ENCODE results near the gene SNRNP70.

Gene SNRNP70

DNA sequence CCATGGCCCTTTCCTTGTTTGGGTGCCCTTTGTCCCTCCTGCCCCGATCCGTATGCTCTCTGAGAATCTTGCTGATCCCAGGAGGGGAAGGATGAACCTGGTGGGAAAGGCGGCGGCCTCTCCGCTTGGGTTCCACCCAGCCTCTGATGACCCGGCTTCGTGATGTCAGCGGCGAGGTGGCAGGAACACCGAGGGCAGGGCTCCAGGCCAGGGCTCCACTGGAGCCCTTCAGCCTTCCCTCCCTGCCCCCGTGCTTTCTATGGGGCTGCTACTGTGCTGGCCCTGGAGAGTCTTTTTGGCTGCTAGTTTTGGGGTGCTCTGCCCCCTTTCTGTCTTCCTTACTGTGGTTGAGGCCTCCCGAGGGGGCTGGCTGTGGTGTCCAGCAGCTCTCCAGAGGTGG lies 17.1 kb downstream of the SNRNP70 start:
- DNase-seq (ENCODE audit: low read depth) = no peak

DNA sequence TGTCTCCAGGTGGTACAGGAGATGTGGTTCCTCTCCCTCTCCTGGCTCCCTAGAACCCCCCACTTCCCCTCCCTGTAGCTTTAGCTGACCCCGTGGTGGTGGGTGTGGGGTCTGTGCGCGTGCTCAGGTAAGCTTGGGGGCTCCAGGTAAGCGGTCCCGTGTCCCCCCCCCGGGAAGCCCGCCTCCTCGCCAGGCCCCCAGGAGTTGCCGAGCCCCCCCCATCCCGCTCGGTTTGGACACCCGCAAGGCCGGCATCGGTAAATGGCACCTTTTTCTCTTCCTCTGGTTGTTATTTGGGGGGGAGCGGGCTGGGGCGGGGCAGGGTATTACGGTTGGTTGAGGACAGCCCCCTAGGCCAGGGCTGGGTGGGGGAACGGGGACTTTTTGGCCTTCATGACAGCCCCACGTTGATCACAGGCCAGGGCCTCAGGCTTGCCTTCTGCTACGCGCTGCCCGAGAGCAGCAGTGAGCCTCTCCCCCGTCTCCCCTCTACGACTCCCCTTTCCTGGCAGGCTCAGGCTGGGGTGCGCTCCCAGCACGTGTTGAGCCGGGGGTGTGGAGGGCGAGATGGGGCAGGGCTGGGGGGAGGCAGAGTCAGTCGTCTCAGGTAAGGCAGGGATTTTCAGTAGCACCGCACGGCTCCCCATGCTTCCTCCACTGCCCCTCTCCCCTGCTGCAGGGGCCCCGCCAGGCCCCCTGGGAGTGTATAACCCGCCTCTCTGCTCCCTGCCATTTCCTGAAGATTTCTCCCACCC lies 18.3 kb downstream of the SNRNP70 start:
- DNase-seq (ENCODE audit: low read depth) = no peak

DNA sequence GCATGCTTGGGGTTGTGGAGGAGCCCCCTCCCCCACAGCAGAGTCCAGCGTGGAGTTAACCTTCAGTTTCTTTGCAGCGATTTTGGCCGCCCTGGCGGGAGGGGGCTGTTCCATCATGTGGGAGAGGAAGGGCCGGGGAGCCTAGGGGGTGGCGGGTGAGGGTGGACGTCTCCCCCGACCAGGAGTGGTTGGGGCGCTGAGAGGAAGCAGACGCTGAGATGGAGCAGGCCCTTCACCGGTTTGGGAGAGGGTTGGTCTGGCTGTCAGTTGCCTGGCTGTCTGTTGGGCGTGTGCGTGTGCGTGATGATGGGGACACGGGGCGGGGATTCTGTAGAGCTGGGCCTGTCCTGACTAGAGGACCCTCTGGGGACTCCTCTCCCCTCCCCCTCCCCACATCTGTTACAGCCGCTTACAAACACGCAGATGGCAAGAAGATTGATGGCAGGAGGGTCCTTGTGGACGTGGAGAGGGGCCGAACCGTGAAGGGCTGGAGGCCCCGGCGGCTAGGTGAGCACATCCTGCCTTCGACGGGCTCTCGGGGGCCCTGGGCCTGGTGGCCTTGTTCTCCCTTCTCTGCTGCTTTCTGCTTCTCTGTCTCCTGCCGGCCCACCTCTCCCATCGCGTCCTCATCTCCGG lies 19.1 kb downstream of the SNRNP70 start:
- DNase-seq (ENCODE audit: low read depth) = no peak

DNA sequence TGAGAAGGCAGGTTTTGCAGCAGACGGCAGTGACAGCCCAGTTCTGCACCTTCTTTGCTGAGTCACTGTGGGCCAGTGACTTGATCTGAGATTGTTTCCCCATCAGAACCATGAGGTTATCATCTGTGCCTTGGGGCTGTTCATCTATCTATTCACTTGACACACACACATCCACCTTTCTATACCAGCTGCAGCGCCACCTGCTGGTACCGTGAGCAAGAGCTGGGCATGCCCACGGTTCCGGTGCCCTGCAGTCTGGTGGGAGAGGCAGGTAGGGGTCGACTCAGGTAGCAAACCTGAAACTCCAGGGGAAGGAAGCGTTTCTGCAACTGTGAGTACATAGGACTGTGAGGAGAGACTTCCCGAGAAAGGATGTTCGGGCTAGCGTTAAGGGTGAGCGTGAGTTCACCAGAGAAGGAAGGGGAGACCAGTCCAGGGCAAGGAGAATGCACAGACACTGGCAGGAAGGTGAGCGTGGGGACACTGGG lies 21.4 kb downstream of the SNRNP70 start:
- no peak for DNase-seq (ENCODE audit: low read depth)

DNA sequence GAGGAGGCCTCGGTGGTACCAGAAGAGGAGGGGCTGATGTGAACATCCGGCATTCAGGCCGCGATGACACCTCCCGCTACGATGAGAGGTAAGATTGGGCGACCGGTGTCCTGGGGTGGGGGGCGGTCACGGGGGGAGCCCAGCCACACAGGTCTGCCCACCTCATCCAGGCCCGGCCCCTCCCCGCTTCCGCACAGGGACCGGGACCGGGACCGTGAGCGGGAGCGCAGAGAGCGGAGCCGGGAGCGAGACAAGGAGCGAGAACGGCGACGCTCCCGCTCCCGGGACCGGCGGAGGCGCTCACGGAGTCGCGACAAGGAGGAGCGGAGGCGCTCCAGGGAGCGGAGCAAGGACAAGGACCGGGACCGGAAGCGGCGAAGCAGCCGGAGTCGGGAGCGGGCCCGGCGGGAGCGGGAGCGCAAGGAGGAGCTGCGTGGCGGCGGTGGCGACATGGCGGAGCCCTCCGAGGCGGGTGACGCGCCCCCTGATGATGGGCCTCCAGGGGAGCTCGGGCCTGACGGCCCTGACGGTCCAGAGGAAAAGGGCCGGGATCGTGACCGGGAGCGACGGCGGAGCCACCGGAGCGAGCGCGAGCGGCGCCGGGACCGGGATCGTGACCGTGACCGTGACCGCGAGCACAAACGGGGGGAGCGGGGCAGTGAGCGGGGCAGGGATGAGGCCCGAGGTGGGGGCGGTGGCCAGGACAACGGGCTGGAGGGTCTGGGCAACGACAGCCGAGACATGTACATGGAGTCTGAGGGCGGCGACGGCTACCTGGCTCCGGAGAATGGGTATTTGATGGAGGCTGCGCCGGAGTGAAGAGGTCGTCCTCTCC lies 22.6 kb downstream of the SNRNP70 start:
- no peak for DNase-seq (ENCODE audit: low read depth)

DNA sequence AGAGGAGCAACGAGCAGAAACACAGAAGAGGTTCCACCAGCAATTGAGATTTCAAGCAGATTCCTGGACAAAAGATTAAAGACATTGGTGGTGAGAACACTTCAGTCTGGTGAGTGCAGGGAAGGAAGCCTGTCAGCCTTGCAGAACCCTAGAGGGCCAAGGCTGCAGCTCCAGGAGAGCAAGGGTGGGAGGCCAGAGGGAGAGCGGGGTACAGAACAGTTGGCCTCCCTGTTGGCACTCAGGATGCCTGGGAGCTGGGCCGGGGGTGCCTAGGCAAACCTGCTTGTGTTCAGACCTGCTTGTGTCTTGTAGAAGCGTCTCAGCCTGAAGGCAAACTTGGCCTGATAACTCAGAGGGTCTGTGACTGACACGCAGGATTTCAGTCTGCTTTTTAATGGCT lies 23.8 kb downstream of the SNRNP70 start:
- DNase-seq (ENCODE audit: low read depth) = no peak

DNA sequence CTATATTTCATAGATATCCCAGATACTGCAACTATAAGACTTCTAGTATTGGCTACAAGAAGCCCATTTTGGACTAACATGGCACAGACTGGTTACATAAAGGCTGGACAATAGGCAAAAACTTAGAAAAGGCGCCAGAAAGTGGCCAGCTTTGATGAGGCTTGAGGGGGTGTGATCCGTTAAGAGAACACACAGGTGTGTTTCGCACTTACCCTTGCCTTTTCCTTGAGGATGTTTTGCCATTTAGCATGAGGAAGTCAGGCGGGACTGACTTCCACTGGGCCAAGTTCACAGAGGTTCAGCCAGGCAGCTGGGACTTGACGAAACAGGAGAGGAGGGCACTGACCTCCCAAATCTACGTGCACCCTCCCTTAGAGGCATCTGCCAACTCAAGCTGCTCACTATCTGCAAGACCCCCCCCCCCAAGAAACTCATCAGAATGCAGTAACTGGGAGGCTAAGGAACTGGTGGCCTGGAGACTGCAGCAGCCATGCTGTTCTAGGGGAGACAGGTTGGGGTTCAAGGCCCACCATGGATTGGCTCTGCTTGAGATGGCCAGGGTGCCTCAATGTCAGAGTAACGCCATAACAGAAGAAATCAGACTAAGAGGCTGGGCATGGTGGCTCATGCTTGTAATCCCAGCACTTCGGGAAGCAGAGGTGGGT lies 24.4 kb downstream of the SNRNP70 start:
- no peak for DNase-seq (ENCODE audit: low read depth)

DNA sequence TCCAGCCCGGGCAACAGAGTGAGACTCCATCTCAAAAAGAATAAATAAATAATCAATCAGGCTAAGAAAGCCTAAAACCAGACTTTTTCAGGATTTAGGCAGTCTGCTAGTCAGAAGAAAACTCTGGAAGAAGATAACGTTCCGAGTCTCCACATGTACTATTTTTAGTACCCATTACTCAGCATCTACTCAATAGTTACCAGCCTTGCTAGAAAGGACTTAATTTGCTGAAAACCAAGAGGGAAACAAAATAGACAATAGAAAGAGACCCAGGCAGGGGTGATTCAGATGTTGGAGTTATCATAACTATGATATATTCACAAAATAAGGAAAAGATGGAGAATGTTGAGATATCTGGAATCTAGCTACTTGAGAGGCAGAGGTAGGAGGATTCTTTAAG lies 25.3 kb downstream of the SNRNP70 start:
- DNase-seq (ENCODE audit: low read depth) = no peak

DNA sequence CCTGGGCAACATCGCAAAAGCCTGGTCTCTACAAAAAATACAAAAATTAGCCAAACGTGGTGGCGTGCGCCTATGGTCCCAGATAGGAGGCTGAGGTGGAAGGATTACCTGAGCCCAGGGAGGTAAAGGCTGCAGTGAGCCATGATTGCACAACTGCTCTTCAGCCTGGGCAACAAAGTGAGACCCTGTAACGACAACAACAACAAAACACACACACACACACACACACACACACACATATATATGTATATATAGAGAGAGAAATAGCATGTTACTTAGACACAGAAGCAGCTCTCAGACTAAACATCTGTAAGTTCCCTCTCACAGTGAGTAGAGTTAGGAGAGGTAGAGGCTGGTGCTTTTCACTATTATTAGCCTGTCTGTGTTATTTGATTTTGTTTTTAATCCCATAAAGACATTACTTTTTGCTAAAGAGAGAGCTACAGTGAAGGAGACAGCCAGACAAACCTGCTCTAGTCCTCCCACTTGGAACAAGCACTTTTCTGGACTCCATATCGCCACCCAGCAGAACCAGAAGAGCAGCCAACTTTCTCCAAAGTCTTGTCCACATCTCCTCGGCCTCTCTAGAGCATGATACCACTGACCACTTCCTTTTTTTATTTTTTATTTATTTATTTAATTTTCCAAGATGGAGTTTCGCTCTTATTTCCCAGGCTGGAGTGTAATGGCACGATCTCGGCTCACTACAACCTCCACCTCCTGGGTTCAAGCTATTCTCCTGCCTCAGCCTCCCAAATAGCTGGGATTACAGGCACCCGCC lies 26.2 kb downstream of the SNRNP70 start:
- no peak for DNase-seq (ENCODE audit: low read depth)

DNA sequence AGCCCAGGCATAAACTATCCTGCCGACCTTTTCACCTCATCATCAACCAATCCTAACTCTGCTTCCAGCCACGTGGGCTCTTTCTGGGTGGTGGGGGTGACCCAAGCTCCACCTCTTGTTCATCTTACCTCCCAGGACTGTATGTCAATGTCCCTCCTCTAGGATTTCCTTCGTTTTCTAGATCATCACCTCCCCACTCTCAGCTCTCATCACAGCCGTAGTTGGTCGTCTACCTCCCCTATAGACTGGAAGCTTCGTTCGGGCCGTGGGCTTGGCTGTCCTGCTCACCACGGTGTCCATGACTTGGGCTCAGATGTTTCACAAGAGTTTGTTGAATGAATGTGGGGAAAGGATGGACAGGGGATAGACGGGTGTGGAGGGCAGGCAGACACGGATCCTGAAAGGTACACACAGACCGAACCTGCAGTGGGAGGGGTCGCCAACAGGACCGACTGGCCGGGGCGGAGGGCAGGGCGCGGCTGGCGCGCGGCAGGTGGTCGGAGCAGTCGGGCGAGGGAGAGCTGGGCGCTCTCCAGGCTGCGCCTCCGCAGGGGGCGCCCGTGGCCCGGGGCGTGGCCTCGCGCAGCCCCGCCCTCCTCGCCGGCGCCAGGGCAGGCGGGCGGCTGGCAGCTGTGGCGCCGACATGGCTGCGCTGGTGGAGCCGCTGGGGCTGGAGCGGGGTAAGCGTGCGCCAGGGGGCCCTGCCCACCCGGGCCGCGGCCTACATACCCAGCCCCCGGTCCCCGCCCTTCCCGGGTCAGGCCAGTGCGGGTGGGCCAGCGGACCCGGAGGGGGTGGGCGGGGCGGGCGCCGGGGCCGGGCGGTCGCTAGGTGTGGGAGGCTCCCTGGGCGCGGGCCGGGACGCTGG lies 28.7 kb downstream of the SNRNP70 start, which contains the start of gene LIN7B:
Gene LIN7B (plus strand): TSS at position 609 of the 868 bp plus-strand sequence. CDS start 35 bp downstream, at position 644.
- peak; percentile 69 for DNase-seq (ENCODE audit: low read depth)

DNA sequence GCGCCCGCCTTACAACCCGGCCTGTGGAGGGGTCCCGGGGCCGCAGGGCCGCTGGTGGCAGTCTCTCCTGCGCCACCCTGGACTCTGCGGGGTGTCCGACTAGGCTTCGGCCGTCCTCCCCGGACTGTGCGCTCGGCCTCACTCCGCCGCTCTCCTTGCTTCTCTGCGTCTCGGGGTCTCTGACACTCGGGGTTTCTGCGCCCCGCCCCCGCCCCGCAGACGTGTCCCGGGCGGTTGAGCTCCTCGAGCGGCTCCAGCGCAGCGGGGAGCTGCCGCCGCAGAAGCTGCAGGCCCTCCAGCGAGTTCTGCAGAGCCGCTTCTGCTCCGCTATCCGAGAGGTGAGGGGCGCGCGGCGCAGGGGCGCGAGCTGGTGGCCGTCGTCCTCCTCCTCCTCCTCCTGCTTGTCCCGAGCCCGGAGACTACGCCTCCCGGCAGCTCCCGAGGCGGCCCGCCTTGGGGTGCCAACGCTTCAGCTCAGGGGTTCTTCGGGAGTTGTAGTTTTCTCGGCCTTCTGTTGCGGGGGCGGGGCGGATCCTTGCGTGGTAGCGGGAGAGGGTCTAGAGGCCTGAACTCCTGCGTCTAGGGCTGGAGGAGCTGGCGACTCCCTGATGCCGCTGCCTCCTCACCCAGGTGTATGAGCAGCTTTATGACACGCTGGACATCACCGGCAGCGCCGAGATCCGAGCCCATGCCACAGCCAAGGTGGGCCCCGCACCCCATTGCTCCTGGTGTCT lies 29.5 kb downstream of the SNRNP70 start:
- DNase-seq (ENCODE audit: low read depth) = peak; percentile 22

DNA sequence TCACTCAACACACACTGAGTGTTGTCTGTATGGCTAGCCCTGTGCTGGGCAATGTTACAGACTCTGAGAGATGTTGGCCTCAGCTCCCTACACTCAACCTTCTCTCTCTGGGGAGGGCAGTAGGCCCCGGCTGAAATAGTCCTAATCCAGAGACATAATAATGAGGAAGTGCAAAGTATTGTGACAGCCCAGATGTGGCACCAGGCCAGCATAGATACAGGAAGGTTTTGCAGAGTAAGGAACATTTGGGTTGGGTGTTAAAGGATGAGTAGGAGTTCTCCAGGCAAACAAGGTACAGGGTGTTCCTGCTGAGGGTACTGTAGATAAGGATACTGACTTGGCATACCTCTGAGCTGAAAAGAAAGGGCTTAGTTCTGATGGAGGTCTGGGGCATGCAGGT lies 31.3 kb downstream of the SNRNP70 start:
- no peak for DNase-seq (ENCODE audit: low read depth)

DNA sequence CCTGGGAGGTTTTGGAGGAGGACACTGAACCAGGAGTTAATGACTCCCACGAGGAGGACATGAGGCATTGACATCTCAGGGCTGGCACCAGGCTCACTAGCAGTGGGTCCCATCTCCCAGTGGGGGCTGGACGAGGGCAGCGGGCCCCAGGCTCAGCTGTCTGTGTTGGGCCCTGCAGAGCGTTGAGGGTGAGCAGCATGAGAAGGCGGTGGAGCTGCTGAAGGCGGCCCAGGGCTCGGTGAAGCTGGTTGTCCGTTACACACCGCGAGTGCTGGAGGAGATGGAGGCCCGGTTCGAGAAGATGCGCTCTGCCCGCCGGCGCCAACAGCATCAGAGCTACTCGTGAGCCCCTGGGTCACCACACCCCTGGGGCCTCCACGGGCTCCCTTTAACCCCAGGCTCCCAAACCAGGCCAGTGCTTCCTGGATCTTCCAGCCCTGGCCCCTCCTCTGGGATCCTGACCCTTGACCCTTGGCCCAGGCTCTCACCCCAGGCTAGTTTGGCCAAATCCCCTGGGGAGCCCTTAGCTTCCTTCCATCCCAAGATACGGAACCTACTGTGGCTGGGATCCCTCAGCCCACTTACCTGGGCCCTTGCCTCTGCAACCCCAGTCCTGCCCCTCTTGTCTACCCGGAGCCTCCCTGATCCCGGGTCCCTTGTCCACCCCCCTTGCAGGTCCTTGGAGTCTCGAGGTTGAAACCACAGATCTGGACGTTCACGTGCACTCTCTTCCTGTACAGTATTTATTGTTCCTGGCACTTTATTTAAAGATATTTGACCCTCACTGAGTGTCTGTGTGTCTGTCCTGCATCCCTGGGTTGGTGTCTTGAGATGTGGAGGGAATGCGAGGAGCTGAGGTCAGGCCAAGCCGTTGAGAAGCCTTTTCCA lies 32.7 kb downstream of the SNRNP70 start:
- DNase-seq (ENCODE audit: low read depth) = no peak

DNA sequence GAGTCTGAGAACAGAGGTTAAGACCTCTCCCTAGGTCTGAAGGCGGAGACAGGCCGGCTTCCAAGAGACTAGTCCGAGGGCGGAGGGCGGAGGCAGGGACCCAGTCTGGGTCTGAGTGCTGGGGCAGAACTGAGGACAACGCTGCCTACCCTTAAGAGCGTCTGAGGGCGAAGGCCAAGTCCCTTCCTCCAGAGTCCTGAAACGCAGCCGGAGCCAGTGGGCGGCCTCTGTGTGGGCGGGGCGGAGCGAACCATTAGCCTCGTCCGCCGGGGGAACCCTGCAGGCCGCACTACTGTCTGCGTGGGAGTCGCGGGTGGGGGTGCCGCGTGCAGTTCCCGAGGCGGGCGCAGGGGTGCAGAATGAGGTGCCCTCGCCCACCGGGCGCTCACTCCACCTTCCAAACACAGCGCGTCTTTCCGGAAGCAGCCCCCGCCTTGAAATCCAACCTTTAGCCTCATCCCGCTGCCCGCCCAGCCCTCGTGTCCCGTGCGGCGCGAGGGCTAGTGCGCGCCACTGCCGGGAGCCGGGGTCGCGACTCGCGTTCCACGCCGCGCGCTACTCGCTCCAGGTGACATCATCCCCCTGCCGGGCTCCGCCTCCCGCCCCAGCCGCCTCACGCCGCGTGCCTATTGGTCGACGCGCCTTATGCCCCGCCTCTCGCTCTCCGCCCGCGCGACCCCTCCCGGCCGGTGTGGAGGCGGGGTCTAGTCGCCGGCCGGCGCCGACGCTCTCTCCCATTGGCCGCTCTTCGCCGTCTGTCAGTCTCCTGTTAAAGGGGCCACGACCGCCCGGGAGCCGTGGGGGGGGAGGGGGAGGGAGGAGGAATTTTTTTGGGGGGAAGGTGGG lies 33.5 kb downstream of the SNRNP70 start, which contains the start of gene C19orf73:
Gene C19orf73 (minus strand): TSS at position 579 of the 846 bp plus-strand sequence. CDS start 121 bp downstream, at position 458.
- peak; percentile 94 for DNase-seq (ENCODE audit: low read depth)

DNA sequence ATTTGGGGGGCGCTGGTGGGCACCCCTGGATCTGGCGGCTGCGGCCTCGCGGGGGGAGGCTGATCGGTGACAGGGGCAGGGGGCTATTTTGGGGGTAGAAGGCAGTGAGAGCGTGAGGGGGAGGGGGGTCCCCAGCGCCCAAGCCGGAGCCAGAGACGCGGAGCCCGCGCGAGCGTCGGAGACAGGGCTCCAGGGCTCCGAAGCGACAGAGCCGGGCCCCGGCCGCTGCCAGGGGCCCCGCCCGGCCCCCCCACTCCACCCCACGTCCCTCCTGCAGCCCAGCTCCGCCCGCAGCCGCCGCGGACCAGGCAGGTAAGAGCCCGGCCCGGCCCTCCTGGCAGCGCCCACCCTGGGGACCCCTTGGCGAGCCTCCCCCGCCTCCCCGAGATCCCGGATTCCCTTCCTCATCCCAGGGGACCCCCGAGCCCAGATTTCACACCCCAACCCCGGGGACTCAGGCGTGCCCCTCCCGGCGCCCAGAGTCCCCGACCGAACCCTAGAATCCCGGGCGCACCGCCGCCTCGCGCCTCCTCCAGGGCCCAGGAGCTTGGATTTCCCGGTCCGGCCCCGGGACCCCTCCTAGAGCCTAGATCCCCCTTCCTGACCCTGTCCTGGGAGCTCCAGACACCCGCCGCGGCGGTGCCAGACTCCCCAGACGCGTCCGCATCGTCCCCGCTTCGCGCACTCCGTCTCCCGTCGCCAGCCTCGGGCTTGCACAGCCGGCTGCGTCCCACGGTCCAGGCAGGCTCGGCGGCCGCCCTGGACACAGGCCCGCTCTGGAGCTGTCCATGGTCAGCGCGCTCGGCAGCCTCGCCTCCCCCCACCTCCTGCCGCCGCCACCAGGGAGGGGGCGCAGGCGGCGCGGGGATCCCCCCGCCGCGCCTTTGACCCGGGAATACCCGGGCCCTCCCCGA lies 34.4 kb downstream of the SNRNP70 start, which contains the start of gene PPFIA3:
Gene PPFIA3 (plus strand): TSS at position 134 of the 914 bp plus-strand sequence. CDS start 8,330 bp downstream, outside the sequence.
- no peak for DNase-seq (ENCODE audit: low read depth)

DNA sequence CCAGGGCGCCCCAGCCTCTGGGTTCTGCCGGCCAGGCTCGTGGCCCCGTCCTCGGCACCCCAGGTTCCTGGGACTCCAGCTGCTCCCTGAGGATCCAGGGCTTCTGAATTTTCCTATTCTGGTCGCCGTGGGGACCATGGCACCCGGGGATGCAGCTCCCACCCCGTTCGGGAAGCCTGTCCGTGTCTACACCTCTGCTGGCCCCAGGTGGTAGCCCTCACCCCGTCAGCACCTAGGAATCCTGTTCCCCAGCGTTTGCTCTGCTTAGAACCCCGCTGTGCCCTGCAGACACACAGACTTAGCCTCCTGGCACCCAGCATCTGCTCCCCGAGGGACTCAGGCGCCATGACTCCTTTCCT lies 35.1 kb downstream of the SNRNP70 start:
- no peak for DNase-seq (ENCODE audit: low read depth)
